ENCODE results near the gene CLEC14A.

Gene CLEC14A

DNA sequence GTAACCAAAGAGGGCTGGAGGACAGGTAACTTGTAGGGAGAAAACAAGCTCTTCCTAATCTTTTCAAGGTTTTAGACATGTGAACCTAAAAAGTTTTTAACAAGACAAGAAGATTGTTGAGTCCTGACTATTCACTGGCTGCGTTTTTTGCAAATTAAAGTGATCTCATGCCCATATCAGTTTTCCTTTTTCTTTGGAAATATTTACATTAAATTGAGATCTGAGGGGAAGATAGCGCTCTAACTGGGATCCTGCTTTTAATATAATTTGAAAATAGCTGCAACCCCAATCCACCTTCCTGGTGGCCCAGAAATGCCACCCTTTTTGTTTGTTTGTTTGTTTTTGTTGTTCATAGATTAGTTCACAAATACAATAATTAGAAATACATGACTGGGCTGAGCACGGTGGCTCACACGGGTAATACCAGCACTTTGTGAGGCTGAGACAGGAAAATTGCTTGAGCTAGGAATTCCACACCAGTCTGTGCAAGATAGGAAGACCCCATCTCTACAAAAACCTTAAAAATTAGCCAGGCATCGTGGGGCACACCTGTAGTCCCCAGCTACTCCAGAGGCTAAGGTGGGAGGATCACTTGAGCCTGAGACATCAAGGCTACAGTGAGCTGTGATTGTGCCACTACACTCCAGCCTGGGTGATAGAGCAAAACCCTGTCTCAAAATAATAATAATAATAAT lies 50.6 kb downstream of the CLEC14A start:
- no peak for DNase-seq

- no peak for DNase-seq
These were observed 51.2 kb downstream of the CLEC14A start for GRCh38 chr14:38204719-38205115.

All from hematopoietic multipotent progenitor cell treated with erythropoietin and hydrocortisone succinate and interleukin-3 and kit ligand, for 4 days (in vitro differentiated cells).